ENCODE data around the gene TAPT1. TPM values are rescaled to one million over a fixed set of nuclear protein-coding genes. Genes with fewer than 3 reads are reported as not detected.

Gene TAPT1
- total RNA-seq, 1 experiment from 2014 or later, result 48.6 TPM

DNA sequence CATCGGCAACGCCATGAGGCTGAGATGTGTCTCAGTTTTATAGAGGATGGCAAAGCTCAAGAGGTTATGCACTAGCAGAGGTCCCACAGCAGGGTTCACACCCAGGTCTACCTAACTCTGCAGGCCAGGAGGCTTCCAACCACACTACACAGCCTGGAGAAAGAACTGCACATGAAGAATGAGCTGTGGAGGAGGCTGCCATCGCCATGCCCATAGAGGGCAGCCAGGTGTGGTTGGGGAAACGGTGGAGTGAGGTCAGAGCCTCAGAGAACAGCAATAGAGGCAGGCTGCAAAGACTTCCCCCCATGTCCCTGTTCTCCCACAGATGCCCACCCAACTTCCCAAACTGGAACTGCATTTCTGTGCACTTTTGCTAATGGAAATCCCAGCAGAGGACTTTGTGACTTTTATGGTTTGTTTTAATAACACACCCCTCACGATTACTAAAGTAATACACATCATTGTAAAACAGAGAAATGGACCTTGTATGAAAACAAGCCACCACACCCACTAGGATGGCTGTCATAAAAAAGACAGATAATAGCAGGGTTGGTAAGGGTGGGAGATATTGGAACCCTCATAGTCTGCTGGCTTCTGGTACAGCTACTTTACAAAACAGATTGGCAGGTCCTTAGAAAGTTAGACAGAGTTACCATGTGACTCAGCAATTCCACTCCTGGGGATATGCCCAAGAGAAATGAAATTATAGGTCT is 83.5 kb downstream of the TAPT1 start:
- TF ChIP-seq, protein P1, sequence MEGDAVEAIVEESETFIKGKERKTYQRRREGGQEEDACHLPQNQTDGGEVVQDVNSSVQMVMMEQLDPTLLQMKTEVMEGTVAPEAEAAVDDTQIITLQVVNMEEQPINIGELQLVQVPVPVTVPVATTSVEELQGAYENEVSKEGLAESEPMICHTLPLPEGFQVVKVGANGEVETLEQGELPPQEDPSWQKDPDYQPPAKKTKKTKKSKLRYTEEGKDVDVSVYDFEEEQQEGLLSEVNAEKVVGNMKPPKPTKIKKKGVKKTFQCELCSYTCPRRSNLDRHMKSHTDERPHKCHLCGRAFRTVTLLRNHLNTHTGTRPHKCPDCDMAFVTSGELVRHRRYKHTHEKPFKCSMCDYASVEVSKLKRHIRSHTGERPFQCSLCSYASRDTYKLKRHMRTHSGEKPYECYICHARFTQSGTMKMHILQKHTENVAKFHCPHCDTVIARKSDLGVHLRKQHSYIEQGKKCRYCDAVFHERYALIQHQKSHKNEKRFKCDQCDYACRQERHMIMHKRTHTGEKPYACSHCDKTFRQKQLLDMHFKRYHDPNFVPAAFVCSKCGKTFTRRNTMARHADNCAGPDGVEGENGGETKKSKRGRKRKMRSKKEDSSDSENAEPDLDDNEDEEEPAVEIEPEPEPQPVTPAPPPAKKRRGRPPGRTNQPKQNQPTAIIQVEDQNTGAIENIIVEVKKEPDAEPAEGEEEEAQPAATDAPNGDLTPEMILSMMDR (conservative IDR thresholded peaks at IDR 0.05; ENCODE audit: low read depth, low read length), result no peak
- TF ChIP-seq EZH2 (IDR thresholded peaks at IDR 0.05; ENCODE audit: borderline replicate concordance, low read depth, low read length, poor library complexity, severe bottlenecking), result no peak
- no peaks in the 10 kb centered on the region for H3K36me3 ChIP-seq (ENCODE audit: insufficient read depth, low read length, poor library complexity, severe bottlenecking)
- H3K4me3 ChIP-seq (ENCODE audit: low read depth, low read length, poor library complexity, severe bottlenecking), result no peak overlapping the region
- H3K9me3 ChIP-seq (ENCODE audit: low read depth, low read length, poor library complexity, severe bottlenecking), result no peaks in the 10 kb centered on the region
- no peak overlapping the region for H3K27ac ChIP-seq (ENCODE audit: low read depth, low read length, poor library complexity, severe bottlenecking)
- ChIA-PET POLR2A (ENCODE audit: low non-redundant PET) (no interaction called here), CTCF (no interaction called here)
- no peak for DNase-seq (ENCODE audit: low spot score)
- intact Hi-C loops (cut with micrococcal nuclease; ENCODE audit: unreplicated experiment), result no loop called here
- H3K4me1 ChIP-seq (ENCODE audit: insufficient read depth, low read length, poor library complexity, severe bottlenecking), result no peaks in the 10 kb centered on the region
- H3K27me3 ChIP-seq (replicated peaks; ENCODE audit: insufficient read depth, low read depth, low read length, poor library complexity), result no peaks in the 10 kb centered on the region
- BruUV-seq (replicated peaks), result no TSS peak

DNA sequence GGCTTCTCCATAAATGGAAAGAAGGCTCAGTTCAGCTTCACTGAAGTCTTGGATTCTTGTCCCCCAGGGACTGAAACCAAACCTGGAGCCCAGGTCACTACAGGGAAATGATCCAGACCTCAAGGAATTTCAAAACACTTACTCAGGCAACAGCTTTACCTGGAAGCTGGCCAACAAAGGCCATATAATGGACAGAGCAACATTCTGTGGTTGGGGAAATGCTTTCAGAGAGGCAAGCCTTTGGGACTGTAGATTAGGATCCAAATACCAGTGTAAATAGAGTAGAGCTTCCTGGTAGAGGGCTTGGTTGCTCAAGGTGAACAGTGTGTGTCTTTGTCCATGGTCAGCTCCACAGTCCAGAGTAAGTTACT is 85.4 kb downstream of the TAPT1 start:
- Histone ChIP-seq H3K4me1 (ENCODE audit: insufficient read depth, low read length, poor library complexity, severe bottlenecking) (no peaks in the 10 kb centered on the region), H3K4me3 (ENCODE audit: low read depth, low read length, poor library complexity, severe bottlenecking) (no peak overlapping the region), H3K36me3 (ENCODE audit: insufficient read depth, low read length, poor library complexity, severe bottlenecking) (no peaks in the 10 kb centered on the region), H3K27me3 (replicated peaks; ENCODE audit: insufficient read depth, low read depth, low read length, poor library complexity) (no peaks in the 10 kb centered on the region), H3K9me3 (ENCODE audit: low read depth, low read length, poor library complexity, severe bottlenecking) (no peaks in the 10 kb centered on the region), H3K27ac (ENCODE audit: low read depth, low read length, poor library complexity, severe bottlenecking) (no peak overlapping the region)
- no TSS peak for BruUV-seq (replicated peaks)
- no peak for TF ChIP-seq EZH2 (IDR thresholded peaks at IDR 0.05; ENCODE audit: borderline replicate concordance, low read depth, low read length, poor library complexity, severe bottlenecking)
- TF ChIP-seq, protein P1 (conservative IDR thresholded peaks at IDR 0.05; ENCODE audit: low read depth, low read length), result no peak
- no peak for DNase-seq (ENCODE audit: low spot score)
- POLR2A ChIA-PET (ENCODE audit: low non-redundant PET), result no interaction called here
- intact Hi-C loops (cut with micrococcal nuclease; ENCODE audit: unreplicated experiment), result no loop called here
- CTCF ChIA-PET, result no interaction called here

DNA sequence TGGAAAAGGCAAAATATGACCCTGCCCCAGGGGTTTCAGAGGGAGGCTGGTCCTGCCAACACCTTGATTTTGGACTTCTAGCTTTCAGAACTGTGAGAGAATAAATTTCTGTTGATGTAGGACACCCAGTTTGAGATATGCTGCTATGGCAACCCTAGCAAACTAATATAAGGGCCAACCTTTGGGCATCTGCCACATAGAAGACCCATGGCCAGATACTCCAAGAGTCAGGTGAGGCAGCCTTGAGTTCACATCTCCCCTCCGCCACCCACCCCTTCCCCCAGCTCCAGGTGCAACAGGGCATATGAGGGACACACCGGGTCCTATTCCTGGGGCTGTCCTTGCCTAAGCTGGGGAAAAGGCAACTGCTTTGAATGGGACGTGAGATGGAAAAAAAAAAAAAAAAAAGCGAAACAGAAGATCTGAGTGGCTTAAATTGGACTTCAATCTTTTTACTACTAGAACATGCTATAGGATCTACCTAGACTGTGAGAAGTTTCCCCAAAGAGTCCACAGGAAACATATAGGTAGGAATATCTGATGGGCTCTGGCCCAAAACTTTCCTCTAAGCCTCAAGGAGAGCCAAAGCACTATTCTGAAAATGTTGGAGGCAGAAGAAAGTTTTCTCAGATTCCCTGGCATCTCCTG is 85.9 kb downstream of the TAPT1 start:
- no TSS peak for BruUV-seq (replicated peaks)
- CTCF ChIA-PET, result no interaction called here
- TF ChIP-seq EZH2 (IDR thresholded peaks at IDR 0.05; ENCODE audit: borderline replicate concordance, low read depth, low read length, poor library complexity, severe bottlenecking), result no peak
- TF ChIP-seq, protein P1 (conservative IDR thresholded peaks at IDR 0.05; ENCODE audit: low read depth, low read length), result no peak
- H3K36me3 ChIP-seq (ENCODE audit: insufficient read depth, low read length, poor library complexity, severe bottlenecking), result no peaks in the 10 kb centered on the region
- no peaks in the 10 kb centered on the region for H3K4me1 ChIP-seq (ENCODE audit: insufficient read depth, low read length, poor library complexity, severe bottlenecking)
- POLR2A ChIA-PET (ENCODE audit: low non-redundant PET), result no interaction called here
- no peak for DNase-seq (ENCODE audit: low spot score)
- H3K27me3 ChIP-seq (replicated peaks; ENCODE audit: insufficient read depth, low read depth, low read length, poor library complexity), result no peaks in the 10 kb centered on the region
- H3K4me3 ChIP-seq (ENCODE audit: low read depth, low read length, poor library complexity, severe bottlenecking), result no peak overlapping the region
- no peak overlapping the region for H3K27ac ChIP-seq (ENCODE audit: low read depth, low read length, poor library complexity, severe bottlenecking)
- no peaks in the 10 kb centered on the region for H3K9me3 ChIP-seq (ENCODE audit: low read depth, low read length, poor library complexity, severe bottlenecking)
- intact Hi-C loops (cut with micrococcal nuclease; ENCODE audit: unreplicated experiment), result no loop called here

Measured in A673 (cell line).